Suppressor macrophage treated with lipopolysaccharide for 4 hours (primary cell): ENCODE measurements around the gene OR12D1.

Experiments used
- DNase-seq: peaks from one replicate; pipeline ENCODE4 v3.0.0-alpha.2; 2020

OR12D1 gene

DNA sequence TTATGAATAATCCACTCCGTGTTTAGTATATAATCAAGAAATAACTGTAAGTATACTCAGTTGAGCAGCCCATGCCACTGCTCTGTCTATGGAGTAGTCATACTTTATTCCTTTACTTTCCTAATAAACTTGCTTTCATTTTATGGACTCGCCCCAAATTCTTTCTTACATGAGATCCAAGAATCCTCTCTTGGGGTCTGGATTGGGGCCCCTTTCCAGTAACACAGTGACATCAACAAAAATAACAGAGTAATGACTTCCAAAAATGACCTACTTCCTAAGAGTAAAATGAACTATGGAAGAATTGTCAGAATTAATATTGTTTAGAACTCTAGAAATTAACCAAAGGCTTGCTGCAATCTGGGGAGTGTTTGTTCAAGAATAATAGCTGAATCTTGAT, 51.1 kb downstream of the OR12D1 start:
- DNase-seq = no peak

DNA sequence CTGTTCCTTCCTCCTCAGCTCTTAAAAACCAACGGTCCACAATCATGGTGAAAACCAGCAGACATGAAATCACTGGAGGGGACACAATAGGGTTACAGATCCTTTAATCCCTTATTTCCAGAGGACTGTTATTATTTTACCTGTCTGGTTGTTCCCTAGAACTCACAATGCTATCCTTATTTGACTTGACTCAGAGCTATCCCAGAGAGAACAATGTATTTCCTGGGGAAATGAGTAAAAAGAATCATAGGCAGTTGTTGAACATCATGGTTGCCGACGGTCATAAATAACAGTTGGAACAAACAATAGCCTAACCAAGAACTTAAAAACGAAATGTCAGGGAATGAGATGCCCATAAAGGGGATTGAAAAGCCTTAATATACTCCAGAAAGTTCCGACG, 51.5 kb downstream of the OR12D1 start:
- DNase-seq = no peak
